PFSK-1 (cell line): Measurements from ENCODE around the gene NCOA3.

Experiments
- FOXP2 ChIP-seq: optimal IDR thresholded peaks from 2 replicates; pipeline ENCODE3; 2011; ENCODE audit warnings: borderline replicate concordance, control low read depth, inconsistent platforms; ENCODE audit not compliant: insufficient read depth; ENCODE audit errors: extremely low read length, extremely low read depth
- POLR2AphosphoS5 ChIP-seq: IDR thresholded peaks from 2 replicates; pipeline ENCODE4 v1.6.1; 2012; ENCODE audit warnings: low read depth, mild to moderate bottlenecking, control low read depth, low read length, moderate library complexity
- SIN3A ChIP-seq: IDR thresholded peaks from 2 replicates; pipeline ENCODE4 v1.6.1; 2012; ENCODE audit warnings: mild to moderate bottlenecking, low read length, moderate library complexity, borderline replicate concordance; ENCODE audit not compliant: insufficient read depth
- TAF1 ChIP-seq: IDR thresholded peaks from 2 replicates; pipeline ENCODE4 v1.6.1; 2012; ENCODE audit warnings: low read length, control low read depth, borderline replicate concordance; ENCODE audit not compliant: insufficient read depth
- TF ChIP-seq, protein P1 (sequence below), 2 experiments: IDR thresholded peaks; 2 replicates each; pipeline versions ENCODE4 v1.6.1 to v1.8.0; 2011 to 2012; ENCODE audit warnings: low read depth in 2 of 2, low read length in 2 of 2, control low read depth in 1 of 2, inconsistent platforms in 1 of 2, mild to moderate bottlenecking in 1 of 2, moderate library complexity in 1 of 2; ENCODE audit not compliant: insufficient read depth in 1 of 2

NCOA3 gene

DNA sequence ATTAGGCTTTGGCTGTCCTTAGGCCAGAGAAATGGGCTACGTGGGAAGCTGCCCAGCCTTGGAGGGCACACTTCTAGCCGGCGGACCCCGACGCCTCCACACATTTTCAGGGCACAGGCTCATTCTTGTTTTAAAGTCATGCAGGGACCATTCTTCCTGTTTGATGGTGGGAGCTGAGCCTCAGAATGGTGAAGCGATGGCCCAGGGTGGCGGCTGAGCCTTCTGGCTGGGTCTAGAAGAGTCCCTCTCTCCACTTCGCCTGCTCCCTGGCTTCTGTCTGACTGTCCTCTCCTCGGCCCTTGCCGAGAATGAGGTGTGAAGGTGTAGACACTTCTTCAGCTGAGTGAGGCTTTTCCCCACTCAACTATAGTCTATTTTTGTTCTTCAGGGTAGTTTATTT lies 169.2 kb downstream of the NCOA3 start:
- TF ChIP-seq FOXP2 = no peak
- TF ChIP-seq SIN3A = no peak
- TF ChIP-seq, protein P1, sequence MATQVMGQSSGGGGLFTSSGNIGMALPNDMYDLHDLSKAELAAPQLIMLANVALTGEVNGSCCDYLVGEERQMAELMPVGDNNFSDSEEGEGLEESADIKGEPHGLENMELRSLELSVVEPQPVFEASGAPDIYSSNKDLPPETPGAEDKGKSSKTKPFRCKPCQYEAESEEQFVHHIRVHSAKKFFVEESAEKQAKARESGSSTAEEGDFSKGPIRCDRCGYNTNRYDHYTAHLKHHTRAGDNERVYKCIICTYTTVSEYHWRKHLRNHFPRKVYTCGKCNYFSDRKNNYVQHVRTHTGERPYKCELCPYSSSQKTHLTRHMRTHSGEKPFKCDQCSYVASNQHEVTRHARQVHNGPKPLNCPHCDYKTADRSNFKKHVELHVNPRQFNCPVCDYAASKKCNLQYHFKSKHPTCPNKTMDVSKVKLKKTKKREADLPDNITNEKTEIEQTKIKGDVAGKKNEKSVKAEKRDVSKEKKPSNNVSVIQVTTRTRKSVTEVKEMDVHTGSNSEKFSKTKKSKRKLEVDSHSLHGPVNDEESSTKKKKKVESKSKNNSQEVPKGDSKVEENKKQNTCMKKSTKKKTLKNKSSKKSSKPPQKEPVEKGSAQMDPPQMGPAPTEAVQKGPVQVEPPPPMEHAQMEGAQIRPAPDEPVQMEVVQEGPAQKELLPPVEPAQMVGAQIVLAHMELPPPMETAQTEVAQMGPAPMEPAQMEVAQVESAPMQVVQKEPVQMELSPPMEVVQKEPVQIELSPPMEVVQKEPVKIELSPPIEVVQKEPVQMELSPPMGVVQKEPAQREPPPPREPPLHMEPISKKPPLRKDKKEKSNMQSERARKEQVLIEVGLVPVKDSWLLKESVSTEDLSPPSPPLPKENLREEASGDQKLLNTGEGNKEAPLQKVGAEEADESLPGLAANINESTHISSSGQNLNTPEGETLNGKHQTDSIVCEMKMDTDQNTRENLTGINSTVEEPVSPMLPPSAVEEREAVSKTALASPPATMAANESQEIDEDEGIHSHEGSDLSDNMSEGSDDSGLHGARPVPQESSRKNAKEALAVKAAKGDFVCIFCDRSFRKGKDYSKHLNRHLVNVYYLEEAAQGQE (IDR thresholded peaks at IDR 0.05; ENCODE audit: insufficient read depth in 1 of 2, low read depth in 2 of 2, low read length in 2 of 2) = no peak
- no peak for TF ChIP-seq POLR2AphosphoS5
- TF ChIP-seq TAF1 = no peak

DNA sequence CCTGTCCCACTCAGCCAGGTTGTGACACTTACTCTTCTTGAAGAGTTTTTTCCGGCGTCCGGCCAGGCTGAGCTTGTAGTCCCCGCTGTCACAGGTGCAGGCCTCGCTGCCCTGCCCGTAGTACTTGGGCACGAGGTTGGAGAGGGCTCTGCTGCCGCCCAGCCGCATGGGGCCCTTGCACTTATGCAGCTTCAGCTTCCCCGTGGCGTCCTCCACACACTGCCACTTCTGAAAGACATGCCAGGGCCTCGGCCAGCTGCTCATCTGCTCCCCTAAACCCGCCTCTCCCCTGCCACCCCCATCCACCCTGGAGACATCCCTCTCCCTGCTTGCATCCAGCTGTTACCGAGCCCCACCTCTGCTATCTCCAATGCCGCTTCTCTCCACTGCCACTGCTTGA lies 170.5 kb downstream of the NCOA3 start:
- TF ChIP-seq, protein P1 (IDR thresholded peaks at IDR 0.05; ENCODE audit: insufficient read depth in 1 of 2, low read depth in 2 of 2, low read length in 2 of 2) = no peak
- TF ChIP-seq FOXP2 (no peak), POLR2AphosphoS5 (no peak), SIN3A (no peak), TAF1 (no peak)

DNA sequence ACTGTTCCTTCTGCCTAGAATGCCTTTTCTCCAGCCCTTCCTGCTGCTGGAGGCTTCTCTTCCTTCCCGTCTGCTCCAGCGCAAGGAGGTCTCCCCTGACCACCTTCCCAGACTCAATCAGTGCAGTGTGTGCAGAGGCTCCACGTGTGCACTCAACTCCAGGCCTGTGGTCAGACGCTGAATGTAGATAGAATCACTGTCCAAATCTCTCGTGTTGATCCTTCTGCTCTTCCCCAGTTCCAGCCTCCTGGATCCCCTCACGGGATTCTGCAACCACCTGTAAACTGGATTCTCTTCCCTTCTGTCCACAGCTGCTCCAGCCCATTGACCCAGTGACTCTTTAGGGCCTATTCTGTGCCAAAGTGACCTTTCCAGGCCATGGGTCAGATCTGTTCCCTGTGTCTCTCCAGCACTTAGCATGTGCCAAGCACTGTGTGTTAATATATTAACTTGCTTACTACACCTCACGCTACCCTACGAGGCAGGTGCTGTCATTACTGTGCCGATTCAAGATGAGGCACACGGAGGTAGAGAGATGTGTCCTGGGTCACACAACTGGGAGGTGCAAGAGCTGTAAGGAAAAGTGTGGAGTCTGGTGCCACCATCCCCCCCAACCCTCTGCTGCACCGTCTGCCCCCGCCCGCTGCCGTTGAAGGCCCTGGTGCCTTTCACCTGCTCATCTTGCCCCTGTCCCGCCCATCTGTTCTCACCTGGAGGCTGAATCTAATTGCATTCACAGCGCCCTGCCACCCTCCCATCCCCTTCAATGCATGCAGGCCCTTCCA lies 171.4 kb downstream of the NCOA3 start:
- no peak for TF ChIP-seq TAF1
- TF ChIP-seq SIN3A = no peak
- TF ChIP-seq, protein P1 (IDR thresholded peaks at IDR 0.05; ENCODE audit: insufficient read depth in 1 of 2, low read depth in 2 of 2, low read length in 2 of 2) = no peak
- TF ChIP-seq FOXP2 = no peak
- no peak for TF ChIP-seq POLR2AphosphoS5

DNA sequence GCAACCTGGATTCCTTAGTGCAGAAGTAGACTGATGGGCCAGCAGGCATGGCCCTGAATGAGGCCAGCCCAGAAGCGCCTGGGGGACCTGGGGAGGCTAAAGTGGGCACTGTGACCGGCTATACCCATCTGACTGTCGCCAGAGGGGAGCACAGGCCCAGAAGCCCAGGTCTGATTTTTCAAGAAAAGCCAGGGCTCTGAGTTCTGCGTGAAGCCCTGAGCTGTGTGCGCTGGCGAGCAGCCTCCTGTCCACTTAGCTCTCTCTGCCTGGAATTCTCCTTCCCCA lies 171.9 kb downstream of the NCOA3 start:
- TF ChIP-seq SIN3A (no peak), TAF1 (no peak), FOXP2 (no peak), POLR2AphosphoS5 (no peak)
- TF ChIP-seq, protein P1 (IDR thresholded peaks at IDR 0.05; ENCODE audit: insufficient read depth in 1 of 2, low read depth in 2 of 2, low read length in 2 of 2) = no peak

DNA sequence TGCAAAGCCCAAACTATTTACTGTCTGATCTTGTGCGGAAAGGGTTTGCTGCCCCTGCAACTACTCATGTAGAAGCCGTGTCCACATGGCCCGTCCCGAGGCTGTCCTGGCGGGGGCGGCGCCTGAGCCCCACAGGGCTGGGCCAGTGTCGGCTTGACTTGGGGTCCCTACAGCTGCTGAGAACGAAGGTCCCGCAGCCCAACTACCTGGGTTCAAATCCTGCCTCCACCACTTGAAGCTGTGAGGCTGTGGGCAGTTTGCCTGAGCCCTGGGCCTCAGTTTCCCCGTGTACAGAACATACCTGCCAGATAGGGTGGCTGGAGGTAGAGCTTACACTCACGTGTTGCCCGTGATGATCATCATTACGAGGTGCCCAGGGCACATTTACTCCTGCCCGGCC lies 172.5 kb downstream of the NCOA3 start:
- TF ChIP-seq FOXP2 (no peak), POLR2AphosphoS5 (no peak), SIN3A (no peak), TAF1 (no peak)
- TF ChIP-seq, protein P1 (IDR thresholded peaks at IDR 0.05; ENCODE audit: insufficient read depth in 1 of 2, low read depth in 2 of 2, low read length in 2 of 2) = no peak
